ENCODE measurements around the gene MXI1. TPM values are rescaled to one million over a fixed set of nuclear protein-coding genes. Genes with fewer than 3 reads are reported as not detected.
"Not testable (repeated sequence)": the region's sequence is repeated elsewhere in the genome, so short reads cannot be mapped to it uniquely, and the experiment has no call there.

MXI1 gene
- total RNA-seq, 2 experiments from 2014 or later: 24.4 to 27.5 TPM

- H3K4me3 Mint-ChIP-seq: no peak overlapping the region
- H3K9me3 Mint-ChIP-seq: no peaks in the 10 kb centered on the region
- H3K27me3 Mint-ChIP-seq (ENCODE audit: low read depth): no peaks in the 10 kb centered on the region
- no peaks in the 10 kb centered on the region for H3K36me3 Mint-ChIP-seq (ENCODE audit: low read depth)
- CTCF ChIA-PET: interaction anchor here (0.6 to 1.9 kb wide), 7 partner anchors 25 to 456 kb away, joined by 3 to 13 read pairs (median 5); no protein-coding TSS in a partner anchor
- peaks cover 31% of the 10 kb centered on the region for H3K4me1 Mint-ChIP-seq (ENCODE audit: low read depth)
- no peak overlapping the region for H3K27ac Mint-ChIP-seq
- intact Hi-C loops (cut with micrococcal nuclease): loop anchor here (5.0 kb wide), 3 partner anchors 114 to 1284 kb away; partner anchors contain the start of gene PDCD4
- DNase-seq: no peak
Observed at GRCh38 chr10:110313674-110314073, 106.3 kb downstream of the MXI1 start.

DNA sequence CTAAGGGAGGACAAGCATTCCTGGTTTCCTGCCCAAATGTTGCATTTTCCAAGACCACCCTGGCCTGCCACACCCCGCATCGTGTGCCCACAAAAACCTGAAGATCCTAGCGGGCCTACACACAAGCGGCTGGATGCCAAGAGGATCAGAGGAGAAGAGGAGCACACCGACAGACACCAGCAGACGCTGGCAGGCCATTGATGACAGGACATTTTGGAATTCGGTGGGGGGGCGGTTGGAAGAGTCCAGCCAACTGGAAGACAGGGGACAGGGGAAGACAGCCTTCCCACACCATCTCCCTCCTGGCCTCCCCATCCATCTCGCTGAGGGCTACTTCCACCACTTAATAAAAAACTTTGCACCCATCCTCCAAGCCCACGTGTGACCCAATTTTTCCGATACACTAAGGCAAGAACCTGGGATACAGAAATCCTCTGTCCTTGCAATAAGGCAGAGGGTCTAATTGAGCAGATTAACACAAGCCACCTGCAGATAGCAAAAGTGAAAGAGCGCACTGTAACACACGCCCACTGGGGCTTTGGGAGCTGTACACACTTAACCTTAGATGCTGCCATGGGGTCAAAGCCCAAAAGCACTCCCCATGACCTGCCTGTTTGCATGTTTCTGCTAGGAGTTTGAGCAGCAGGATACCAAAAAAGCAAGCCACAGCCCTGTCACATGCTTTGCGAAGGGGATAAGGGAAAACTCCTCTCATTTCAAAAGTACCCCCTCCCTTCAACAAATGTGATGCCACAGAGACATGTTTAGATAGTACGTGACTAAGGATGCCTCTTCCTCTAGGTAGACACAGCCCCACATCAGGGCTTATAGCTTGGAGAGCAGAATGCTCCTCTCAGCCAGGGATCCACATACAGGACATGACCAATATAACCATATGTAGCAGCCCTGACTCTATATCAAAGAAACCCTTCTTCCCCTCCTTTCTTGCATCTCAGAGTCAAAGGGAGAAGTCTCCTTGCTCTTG is 110.8 kb downstream of the MXI1 start:
- H3K27ac Mint-ChIP-seq: no peak overlapping the region
- intact Hi-C loops (cut with micrococcal nuclease): no loop called here
- peaks cover 16% of the 10 kb centered on the region for H3K4me1 Mint-ChIP-seq (ENCODE audit: low read depth)
- no peaks in the 10 kb centered on the region for H3K27me3 Mint-ChIP-seq (ENCODE audit: low read depth)
- H3K4me3 Mint-ChIP-seq: no peak overlapping the region
- CTCF ChIA-PET: interaction anchor here (0.7 to 1.6 kb wide), 3 partner anchors 8 to 228 kb away, joined by 3 to 8 read pairs (median 7); no protein-coding TSS in a partner anchor
- no peak for DNase-seq
- H3K36me3 Mint-ChIP-seq (ENCODE audit: low read depth): no peaks in the 10 kb centered on the region
- peaks cover 9% of the 10 kb centered on the region for H3K9me3 Mint-ChIP-seq

DNA sequence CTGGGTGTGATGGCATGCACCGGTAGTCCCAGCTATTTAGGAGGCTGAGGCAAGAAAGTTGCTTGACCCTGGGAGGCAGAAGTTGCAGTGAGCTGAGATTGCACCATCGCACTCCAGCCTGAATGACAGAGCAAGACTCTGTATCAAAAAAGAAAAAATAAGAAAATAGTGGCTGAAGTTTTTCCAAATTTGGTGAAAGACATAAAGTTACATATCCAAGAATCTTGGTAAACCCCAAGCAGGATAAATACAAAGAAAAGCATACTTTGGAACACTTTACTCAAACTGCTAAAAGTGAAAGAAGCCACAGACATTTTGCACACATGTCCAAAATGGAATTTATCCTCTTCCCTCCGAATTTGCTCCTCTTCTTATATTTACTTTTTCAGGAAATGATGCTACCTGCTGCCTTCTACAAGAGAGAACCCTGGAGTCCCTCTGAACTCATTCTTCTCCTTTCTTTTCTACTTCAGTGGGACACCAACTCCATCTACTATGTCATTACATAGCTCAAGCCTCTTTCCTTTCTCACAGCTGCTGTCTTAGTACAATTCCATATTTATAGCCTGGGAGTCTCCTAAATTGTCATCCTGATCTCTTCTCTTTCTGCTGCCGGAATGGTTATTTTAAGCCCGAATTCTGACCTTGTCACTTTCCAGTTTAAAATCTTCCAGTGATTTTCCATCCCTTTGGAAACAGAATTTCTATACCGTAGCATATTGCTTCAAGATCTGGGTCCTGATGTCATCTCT is 114.6 kb downstream of the MXI1 start:
- no peak overlapping the region for H3K4me3 Mint-ChIP-seq
- peaks cover 9% of the 10 kb centered on the region for H3K9me3 Mint-ChIP-seq
- peaks cover 40% of the 10 kb centered on the region for H3K4me1 Mint-ChIP-seq (ENCODE audit: low read depth)
- CTCF ChIA-PET: interaction anchor here (0.5 to 1.5 kb wide), 2 partner anchors 12 to 236 kb away, joined by 3 to 7 read pairs; no protein-coding TSS in a partner anchor
- H3K36me3 Mint-ChIP-seq (ENCODE audit: low read depth): no peaks in the 10 kb centered on the region
- no peak for DNase-seq
- intact Hi-C loops (cut with micrococcal nuclease): no loop called here
- no peaks in the 10 kb centered on the region for H3K27me3 Mint-ChIP-seq (ENCODE audit: low read depth)
- no peak overlapping the region for H3K27ac Mint-ChIP-seq

- Mint-ChIP-seq H3K27ac (peak overlapping the region; percentile 84), H3K9me3 (peaks cover 9% of the 10 kb centered on the region), H3K36me3 (ENCODE audit: low read depth) (no peaks in the 10 kb centered on the region), H3K4me1 (ENCODE audit: low read depth) (peaks cover 40% of the 10 kb centered on the region), H3K4me3 (no peak overlapping the region), H3K27me3 (ENCODE audit: low read depth) (peaks cover 2% of the 10 kb centered on the region)
- DNase-seq: no peak
- intact Hi-C loops (cut with micrococcal nuclease): no loop called here
- CTCF ChIA-PET: interaction anchor here (0.6 to 1.5 kb wide), 5 partner anchors 10 to 778 kb away, joined by 3 to 7 read pairs (median 4); no protein-coding TSS in a partner anchor
Observed at GRCh38 chr10:110323503-110323902, 116.1 kb downstream of the MXI1 start.

- peak overlapping the region; percentile 84 for H3K27ac Mint-ChIP-seq
- no peaks in the 10 kb centered on the region for H3K36me3 Mint-ChIP-seq (ENCODE audit: low read depth)
- no peak overlapping the region for H3K4me3 Mint-ChIP-seq
- CTCF ChIA-PET: interaction anchor here (1.4 to 1.5 kb wide), 3 partner anchors 13 to 223 kb away, joined by 3 to 4 read pairs (median 4); no protein-coding TSS in a partner anchor
- peaks cover 37% of the 10 kb centered on the region for H3K4me1 Mint-ChIP-seq (ENCODE audit: low read depth)
- DNase-seq: no peak
- peaks cover 9% of the 10 kb centered on the region for H3K9me3 Mint-ChIP-seq
- intact Hi-C loops (cut with micrococcal nuclease): loop anchor here (1.0 to 2.0 kb wide), 3 partner anchors 14 to 205 kb away; no protein-coding TSS in a partner anchor
- H3K27me3 Mint-ChIP-seq (ENCODE audit: low read depth): peaks cover 2% of the 10 kb centered on the region
Observed at GRCh38 chr10:110324201-110324804, 116.9 kb downstream of the MXI1 start.

DNA sequence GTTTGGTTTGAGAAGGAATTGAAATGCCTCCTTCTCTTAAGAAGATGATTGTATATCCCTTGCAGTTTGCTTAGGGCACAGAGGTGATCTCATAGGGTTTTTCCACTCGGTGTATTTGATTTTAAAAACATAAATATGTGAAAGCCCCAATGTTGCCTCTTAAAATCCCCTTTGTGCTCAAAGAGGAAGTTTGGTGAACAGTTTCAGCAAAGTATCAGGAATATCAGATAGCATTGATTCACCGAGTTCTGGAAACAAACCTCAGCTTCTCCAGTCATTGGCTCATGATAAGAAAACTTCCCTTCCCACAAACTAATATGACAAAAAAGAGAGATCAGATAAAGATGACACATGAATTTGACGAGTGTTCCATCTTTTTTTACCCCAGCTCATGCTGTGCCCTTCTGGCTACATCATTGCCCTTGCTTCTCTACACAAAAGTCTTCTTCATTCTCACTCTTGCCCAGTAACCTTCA is 117.4 kb downstream of the MXI1 start:
- DNase-seq: peak; percentile 25
- Mint-ChIP-seq H3K4me3 (no peak overlapping the region), H3K27ac (peak overlapping the region; percentile 84), H3K36me3 (ENCODE audit: low read depth) (no peaks in the 10 kb centered on the region), H3K27me3 (ENCODE audit: low read depth) (peaks cover 2% of the 10 kb centered on the region), H3K4me1 (ENCODE audit: low read depth) (peaks cover 37% of the 10 kb centered on the region), H3K9me3 (peaks cover 9% of the 10 kb centered on the region)
- intact Hi-C loops (cut with micrococcal nuclease): loop anchor here (1.0 to 2.0 kb wide), 7 partner anchors 14 to 211 kb away; partner anchors contain the start of gene DUSP5
- CTCF ChIA-PET: interaction anchor here (1.3 to 1.5 kb wide), 2 partner anchors 20 to 30 kb away, joined by 3 to 4 read pairs; no protein-coding TSS in a partner anchor

DNA sequence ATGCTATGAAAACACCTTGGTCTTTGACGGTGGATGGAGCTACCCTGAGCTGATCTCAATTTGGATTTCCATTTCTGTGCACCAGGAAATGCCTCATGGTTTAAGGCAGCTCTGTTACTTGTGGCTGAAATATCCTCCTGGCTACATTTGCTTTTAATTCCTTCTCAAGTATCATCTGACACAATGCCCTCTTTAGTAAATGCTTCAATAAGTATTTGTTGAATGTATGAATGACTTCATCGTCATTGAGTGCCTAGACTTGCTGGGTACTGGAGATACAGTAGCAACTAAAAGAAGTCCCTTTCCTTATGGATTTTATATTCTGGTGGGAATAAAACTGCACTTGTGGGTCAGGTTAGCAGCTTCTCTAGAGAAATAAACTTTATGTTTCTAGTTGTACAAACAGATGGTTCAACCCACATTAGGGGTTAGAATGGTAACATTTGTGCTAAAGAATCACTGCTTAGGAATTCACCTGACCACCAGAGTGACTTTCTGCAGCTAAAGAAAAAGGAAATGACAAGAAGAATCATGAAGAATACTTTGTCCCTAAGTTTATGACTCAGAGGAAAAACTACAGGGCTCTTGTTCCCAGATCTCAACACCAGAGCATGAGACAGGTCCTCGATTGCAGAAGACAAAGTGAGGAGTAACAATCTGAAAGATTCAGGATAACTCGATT is 119.1 kb downstream of the MXI1 start:
- peak overlapping the region; percentile 73 for H3K27ac Mint-ChIP-seq

GRCh38 chr10:110327262-110327914 is 120.0 kb downstream of the MXI1 start:
- CTCF ChIA-PET: interaction anchor here (0.7 to 2.4 kb wide), 2 partner anchors 17 to 230 kb away, joined by 3 to 6 read pairs; no protein-coding TSS in a partner anchor
- Mint-ChIP-seq H3K9me3 (peaks cover 14% of the 10 kb centered on the region), H3K4me3 (no peak overlapping the region), H3K4me1 (ENCODE audit: low read depth) (peaks cover 37% of the 10 kb centered on the region), H3K27ac (peak overlapping the region; percentile 73), H3K36me3 (ENCODE audit: low read depth) (peaks cover 9% of the 10 kb centered on the region), H3K27me3 (ENCODE audit: low read depth) (peaks cover 2% of the 10 kb centered on the region)
- DNase-seq: no peak
- intact Hi-C loops (cut with micrococcal nuclease): no loop called here

More for the DNA sequence above, 119.1 kb downstream of the MXI1 start:
- CTCF ChIA-PET: interaction anchor here (0.7 to 2.4 kb wide), 4 partner anchors 16 to 231 kb away, joined by 3 to 6 read pairs (median 4); no protein-coding TSS in a partner anchor
- Mint-ChIP-seq H3K36me3 (ENCODE audit: low read depth) (peaks cover 9% of the 10 kb centered on the region), H3K4me3 (no peak overlapping the region), H3K9me3 (peaks cover 18% of the 10 kb centered on the region), H3K4me1 (ENCODE audit: low read depth) (peaks cover 37% of the 10 kb centered on the region), H3K27me3 (ENCODE audit: low read depth) (peaks cover 2% of the 10 kb centered on the region)
- DNase-seq: no peak
- intact Hi-C loops (cut with micrococcal nuclease): no loop called here

DNA sequence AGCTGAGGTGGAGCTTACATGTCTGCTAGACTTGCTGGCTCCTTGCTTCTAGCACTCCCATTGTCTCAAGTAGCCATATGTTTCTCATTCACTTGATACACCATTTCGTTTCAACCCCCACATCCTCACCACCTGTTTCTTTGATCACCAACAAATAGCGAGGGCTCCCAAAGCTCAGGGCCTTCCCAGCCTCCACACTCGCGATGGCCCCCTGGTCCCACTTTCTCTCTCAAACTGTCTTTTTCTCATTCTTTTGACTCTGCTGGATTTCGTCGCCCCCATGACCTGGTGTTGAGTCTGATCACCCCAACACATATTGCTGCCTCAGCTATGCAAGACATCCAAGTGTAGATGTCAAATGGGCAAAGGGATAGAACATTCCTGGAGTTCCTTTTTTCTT is 123.3 kb downstream of the MXI1 start:
- CTCF ChIA-PET: interaction anchor here (1.4 kb wide), 1 partner anchor 26 kb away, joined by 3 read pairs; the partner anchor contains the start of gene SMNDC1
- Mint-ChIP-seq H3K4me3 (no peak overlapping the region), H3K27ac (no peak overlapping the region), H3K27me3 (ENCODE audit: low read depth) (peaks cover 2% of the 10 kb centered on the region), H3K9me3 (peaks cover 10% of the 10 kb centered on the region), H3K36me3 (ENCODE audit: low read depth) (peaks cover 9% of the 10 kb centered on the region), H3K4me1 (ENCODE audit: low read depth) (peaks cover 23% of the 10 kb centered on the region)
- no peak for DNase-seq
- intact Hi-C loops (cut with micrococcal nuclease): no loop called here

DNA sequence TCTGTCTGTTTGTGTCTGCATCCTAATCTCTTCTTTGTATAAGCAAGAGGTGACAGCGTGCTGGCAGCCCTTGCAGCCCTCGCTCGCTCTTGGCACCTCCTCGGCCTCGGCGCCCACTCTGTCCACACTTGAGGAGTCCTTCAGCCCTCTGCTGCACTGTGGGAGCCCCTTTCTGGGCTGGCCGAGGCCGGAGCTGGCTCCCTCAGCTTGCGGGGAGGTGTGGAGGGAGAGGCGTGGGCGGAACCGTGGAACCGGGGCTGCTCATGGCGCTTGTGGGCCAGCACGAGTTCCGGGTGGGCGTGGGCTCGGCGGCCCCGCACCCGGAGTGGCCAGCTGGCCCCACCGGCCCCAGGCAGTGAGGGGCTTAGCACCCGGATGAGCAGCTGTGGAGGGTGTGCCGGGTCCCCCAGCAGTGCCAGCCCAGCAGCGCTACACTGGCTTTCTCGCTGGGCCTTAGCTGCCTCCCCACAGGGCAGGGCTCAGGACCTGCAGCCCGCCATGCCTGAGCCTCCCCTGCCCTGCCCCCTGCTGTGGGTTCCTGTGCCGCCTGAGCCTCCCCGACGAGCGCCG is 123.9 kb downstream of the MXI1 start:
- intact Hi-C loops (cut with micrococcal nuclease); H3K4me3 Mint-ChIP-seq; H3K27me3 Mint-ChIP-seq (ENCODE audit: low read depth); DNase-seq; H3K27ac Mint-ChIP-seq; H3K36me3 Mint-ChIP-seq (ENCODE audit: low read depth): not testable (repeated sequence)
- Mint-ChIP-seq H3K4me1 (ENCODE audit: low read depth) (peaks cover 17% of the 10 kb centered on the region), H3K9me3 (peaks cover 10% of the 10 kb centered on the region)
- CTCF ChIA-PET: interaction anchor here (1.4 to 1.6 kb wide), 3 partner anchors 11 to 26 kb away, joined by 3 to 6 read pairs (median 3); partner anchors contain the start of gene SMNDC1
